Left renal cortex interstitium (tissue), 4 donors: ENCODE results near the gene PPP3R2. TPM values are rescaled to one million over a fixed set of nuclear protein-coding genes. Genes with fewer than 3 reads are reported as not detected.

Experiments
- polyA plus RNA-seq, 4 donors: library from polyadenylated mRNA; unstranded; fragments of 120-200 nt; gene quantifications; one replicate each; pipeline ENCODE4 v1.2.1, GENCODE V29; 2013; ENCODE audit not compliant: insufficient read length in 4 of 4

PPP3R2 gene
- polyA plus RNA-seq, 4 donors: 0.04 to 0.09 TPM; not detected in 2

Other genes with a start within 250 kb of the PPP3R2 start
- gene BAAT, start 210.0 kb downstream of the PPP3R2 start, polyA plus RNA-seq: under 1 TPM; 0.05 to 0.68 (median 0.25) TPM
- gene MRPL50, start 196.4 kb downstream of the PPP3R2 start, polyA plus RNA-seq: 10 to 100 TPM; 20.3 to 29.2 (median 25.3) TPM
- gene ZNF189, start 196.1 kb downstream of the PPP3R2 start, polyA plus RNA-seq: 10 to 100 TPM; 35.6 to 50.5 (median 43.9) TPM
- 100 to 1,000 TPM; 634 to 947 (median 782) TPM for gene ALDOB, start 159.2 kb downstream of the PPP3R2 start, polyA plus RNA-seq
- 10 to 100 TPM; 50.1 to 67.4 (median 57.4) TPM for gene RNF20, start 61.1 kb downstream of the PPP3R2 start, polyA plus RNA-seq
- gene GRIN3A, start 143.7 kb upstream of the PPP3R2 start, polyA plus RNA-seq: 1 to 10 TPM; 1.8 to 2.2 (median 2.1) TPM